GM12874 (cell line): ENCODE measurements around the gene TMED4.

ENCODE experiments used
- CTCF ChIP-seq: IDR thresholded peaks from 2 replicates; pipeline ENCODE4 v1.5.1; 2011; ENCODE audit warnings: low read depth, mild to moderate bottlenecking, control low read depth, low read length, moderate library complexity; ENCODE audit not compliant: insufficient read depth

Gene TMED4

DNA sequence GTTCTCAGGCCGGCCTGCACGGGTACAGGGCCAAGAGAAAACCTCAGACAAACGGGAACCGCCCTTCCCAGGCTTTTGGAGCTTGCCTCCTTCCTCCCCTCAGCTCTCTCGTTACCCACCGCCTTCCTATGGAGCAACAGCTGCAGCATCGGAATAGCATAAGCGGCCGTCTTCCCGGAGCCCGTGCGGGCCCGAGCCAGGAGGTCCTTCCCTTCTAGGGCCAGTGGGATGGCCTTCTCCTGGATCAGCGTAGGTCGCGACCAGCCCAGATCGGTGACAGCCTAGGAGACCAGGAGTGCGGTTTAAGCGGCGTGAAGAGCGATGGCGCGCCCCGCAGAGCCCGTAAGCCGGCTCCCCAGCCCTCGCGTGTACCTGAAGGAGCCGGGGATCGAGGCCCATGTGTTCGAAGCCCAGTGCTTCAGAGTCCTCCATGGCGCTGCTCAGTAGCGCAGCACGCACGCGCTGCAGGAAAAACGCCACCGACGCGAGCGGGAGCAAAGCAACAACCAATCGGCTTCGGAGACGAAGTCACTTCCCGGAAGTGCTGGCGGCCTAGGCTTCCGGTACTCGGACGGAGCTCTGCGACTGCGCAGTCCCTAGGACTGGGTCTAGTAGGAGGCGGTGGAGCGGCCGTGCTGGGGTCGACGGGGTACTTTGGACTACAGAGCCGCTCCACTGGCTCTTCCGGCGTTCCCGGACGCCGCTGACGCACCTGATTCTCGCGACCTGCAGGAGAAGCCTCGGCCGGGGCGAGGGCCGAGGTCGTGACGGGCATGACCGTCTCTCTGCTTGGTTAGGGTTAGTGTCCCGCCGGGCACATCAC is 8.4 kb downstream of the TMED4 start, which contains the start of gene DDX56:
Gene DDX56, minus strand, starts transcription at position 445 of the 823 bp plus-strand sequence. Its CDS starts 13 bp downstream, at position 432.
- no peak for TF ChIP-seq CTCF

- no peak for TF ChIP-seq CTCF
Measured at GRCh38 chr7:44572771-44573170, 9.3 kb downstream of the TMED4 start.

DNA sequence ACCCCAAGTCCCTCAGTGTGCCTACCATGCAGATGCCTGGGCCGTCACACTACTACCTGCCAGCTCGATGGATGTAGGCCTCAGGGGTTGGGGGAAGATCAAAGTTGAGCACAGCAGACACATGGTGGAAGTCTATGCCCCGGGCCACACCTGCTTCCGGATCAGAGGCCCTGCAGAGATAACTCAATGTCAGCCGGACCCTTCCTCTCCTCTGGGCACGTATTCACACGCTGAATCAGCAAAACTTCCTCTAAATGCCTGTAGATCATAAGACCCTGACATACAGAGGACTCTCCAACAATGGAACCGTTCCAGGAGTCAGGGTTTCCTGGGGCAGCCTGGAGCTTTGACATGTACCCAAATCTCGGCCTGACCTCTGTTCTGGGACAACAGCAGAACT is 12.1 kb downstream of the TMED4 start:
- no peak for TF ChIP-seq CTCF

GRCh38 chr7:44568771-44569560 is 13.1 kb downstream of the TMED4 start:
- no peak for TF ChIP-seq CTCF

DNA sequence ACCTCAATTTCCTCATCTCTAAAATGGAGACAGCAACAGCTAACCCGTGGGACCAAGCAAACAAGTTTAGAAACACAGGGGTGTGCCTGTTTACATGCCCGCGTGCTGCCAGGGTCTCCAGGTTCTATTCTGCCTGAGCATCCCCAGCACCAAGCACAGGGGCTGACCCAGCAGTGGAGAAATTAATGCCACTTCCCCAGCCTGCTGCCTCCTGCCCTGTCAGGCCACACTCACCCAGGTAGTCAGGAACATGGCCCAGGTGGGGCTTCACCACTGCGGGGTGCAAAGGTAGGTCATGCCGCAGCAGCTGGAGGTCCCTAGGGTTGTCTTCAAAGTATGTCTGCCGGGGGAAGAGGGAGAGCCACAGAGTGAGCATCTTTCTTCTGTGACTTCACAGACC is 14.1 kb downstream of the TMED4 start:
- no peak for TF ChIP-seq CTCF

DNA sequence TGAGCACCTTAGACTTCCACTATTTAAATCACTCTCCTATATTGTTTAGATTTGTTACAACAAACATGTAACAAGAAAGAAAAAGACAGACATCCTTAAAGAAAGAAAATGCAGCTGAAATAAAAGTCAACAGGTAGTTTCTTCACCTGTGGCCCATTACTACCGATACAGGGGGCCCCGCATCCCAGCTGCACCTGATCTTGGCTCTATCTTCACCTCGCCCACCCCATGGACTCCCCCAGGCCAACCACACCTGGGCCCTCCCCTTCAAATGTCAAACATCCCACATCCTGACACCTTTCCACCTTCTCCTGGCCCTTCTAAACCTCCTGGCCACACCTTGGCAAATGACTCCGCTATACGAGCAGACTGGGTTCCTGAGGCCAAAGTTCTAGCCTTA is 15.4 kb downstream of the TMED4 start:
- TF ChIP-seq CTCF: no peak

DNA sequence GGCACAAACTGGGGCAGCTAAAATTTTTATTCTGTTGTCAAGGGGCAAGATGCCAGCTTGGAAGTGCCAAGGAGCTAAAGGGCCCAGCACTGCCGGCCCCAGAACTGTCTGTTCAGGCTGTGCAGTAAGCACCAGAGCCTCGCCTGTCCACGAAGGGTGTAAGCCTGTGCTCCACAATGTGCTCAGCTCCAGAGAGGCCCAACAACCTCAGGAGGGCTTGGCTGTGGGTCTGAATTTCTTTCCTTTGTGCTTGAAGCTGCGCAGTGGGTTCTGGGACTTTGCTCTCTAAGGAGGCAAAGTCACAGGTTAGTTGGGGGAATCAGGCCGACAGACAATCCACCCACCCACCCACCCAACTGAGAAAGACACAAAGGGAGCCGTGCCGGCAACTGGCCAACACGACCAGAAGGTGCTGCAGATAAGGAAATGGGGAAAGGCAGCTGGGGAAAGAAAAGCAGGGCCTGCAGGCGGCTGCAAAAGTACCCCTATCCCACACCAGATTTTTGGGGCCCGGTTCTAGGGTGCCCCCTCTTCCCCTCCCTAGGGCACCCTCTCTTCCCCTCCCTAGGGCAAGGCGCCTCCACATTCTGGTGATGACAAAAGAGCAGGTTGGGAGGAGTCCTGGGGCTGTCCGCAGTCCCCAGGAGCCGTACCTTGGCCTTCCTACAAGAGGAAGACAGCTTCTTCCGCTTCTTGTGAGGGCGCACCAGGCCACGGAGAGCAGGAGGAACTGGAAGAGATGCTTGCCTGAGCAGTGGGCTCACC is 16.1 kb downstream of the TMED4 start:
- TF ChIP-seq CTCF: no peak
